PC-3 (cell line): Measurements from ENCODE around the gene RTCB.
A peak's percentile ranks its signal among the peaks of the same experiment; 100 is the strongest.

Source experiments
- EZH2phosphoT487 ChIP-seq: fragments of 300-600 bp; sonication (generic); IDR thresholded peaks from 2 replicates; pipeline ENCODE4 v1.6.1; 2018; ENCODE audit warnings: mild to moderate bottlenecking, antibody characterized with exemption, low read length, borderline replicate concordance
- TF ChIP-seq, protein P1 (sequence below): fragments of 300-600 bp; sonication (generic); conservative IDR thresholded peaks from 2 replicates; pipeline ENCODE4 v1.5.1; 2017; ENCODE audit warnings: antibody characterized with exemption, low read depth, mild to moderate bottlenecking, low read length

DNA sequence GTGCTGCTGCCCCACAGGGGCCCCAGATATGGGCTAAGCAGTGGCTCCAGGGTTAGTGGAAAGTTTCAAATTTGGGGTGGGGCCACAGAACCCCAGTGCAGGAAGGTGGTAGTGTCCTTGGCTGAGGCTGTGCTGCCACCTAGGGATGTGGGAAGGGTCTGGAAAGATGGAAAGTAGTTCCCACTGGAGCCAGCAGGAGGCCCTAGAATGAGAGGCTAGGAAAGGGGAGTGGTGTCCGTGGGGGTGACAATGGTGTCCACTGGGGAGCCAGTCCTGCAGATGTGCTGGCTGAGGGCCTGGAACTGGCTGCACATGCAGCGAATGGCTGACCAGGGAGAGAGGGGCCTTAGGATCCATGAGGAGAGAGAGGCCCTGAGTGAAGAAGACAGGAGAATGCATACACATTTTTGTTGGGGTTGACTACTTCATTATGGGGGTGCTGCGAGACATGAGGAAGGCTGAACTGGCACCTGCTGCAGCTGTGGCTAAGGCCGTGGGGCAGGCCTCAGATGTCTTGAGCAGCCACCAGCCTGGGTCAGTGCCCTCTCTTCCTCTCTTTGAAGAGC is 33.3 kb downstream of the RTCB start:
- TF ChIP-seq, protein P1, sequence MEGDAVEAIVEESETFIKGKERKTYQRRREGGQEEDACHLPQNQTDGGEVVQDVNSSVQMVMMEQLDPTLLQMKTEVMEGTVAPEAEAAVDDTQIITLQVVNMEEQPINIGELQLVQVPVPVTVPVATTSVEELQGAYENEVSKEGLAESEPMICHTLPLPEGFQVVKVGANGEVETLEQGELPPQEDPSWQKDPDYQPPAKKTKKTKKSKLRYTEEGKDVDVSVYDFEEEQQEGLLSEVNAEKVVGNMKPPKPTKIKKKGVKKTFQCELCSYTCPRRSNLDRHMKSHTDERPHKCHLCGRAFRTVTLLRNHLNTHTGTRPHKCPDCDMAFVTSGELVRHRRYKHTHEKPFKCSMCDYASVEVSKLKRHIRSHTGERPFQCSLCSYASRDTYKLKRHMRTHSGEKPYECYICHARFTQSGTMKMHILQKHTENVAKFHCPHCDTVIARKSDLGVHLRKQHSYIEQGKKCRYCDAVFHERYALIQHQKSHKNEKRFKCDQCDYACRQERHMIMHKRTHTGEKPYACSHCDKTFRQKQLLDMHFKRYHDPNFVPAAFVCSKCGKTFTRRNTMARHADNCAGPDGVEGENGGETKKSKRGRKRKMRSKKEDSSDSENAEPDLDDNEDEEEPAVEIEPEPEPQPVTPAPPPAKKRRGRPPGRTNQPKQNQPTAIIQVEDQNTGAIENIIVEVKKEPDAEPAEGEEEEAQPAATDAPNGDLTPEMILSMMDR = peak; percentile 82
- TF ChIP-seq EZH2phosphoT487 = no peak
